Activated CD8-positive, alpha-beta T cell treated with anti-CD3 and anti-CD28 coated beads for 36 hours (primary cell): ENCODE measurements around the gene PARVB. TPM values are rescaled to one million over a fixed set of nuclear protein-coding genes. Genes with fewer than 3 reads are reported as not detected.

ENCODE experiments used
- ATAC-seq: fragments of 200-7000 bp; cut with Tn5 transposase; one replicate; pipeline ENCODE4 v1.10.0; 2021; ENCODE audit warnings: mild to moderate bottlenecking, moderate library complexity
- CTCF ChIA-PET: fragments of 350-600 bp; sonication (Branson Sonifier 250); formaldehyde crosslinking; loops from one replicate; lab custom pipeline; 2021; ENCODE audit warnings: antibody characterized with exemption; lab: Charles Lee
- POLR2A ChIA-PET: fragments of 350-600 bp; sonication (Branson Sonifier 250); formaldehyde crosslinking; loops from one replicate; lab custom pipeline; 2021; ENCODE audit warnings: antibody characterized with exemption; lab: Charles Lee
- DNase-seq: peaks from one replicate; pipeline ENCODE4 v3.0.0-alpha.2; 2020
- H3K27ac Mint-ChIP-seq: one replicate; pipeline ENCODE4 v1.8.0; 2021; ENCODE audit warnings: mild to moderate bottlenecking, mixed read lengths
- H3K27me3 Mint-ChIP-seq: one replicate; pipeline ENCODE4 v1.8.0; 2021; ENCODE audit warnings: mixed read lengths
- H3K36me3 Mint-ChIP-seq: one replicate; pipeline ENCODE4 v1.8.0; 2021; ENCODE audit warnings: low read depth, mixed read lengths
- H3K4me1 Mint-ChIP-seq: one replicate; pipeline ENCODE4 v1.8.0; 2021; ENCODE audit warnings: low read depth, mixed read lengths
- H3K4me3 Mint-ChIP-seq: one replicate; pipeline ENCODE4 v1.8.0; 2021; ENCODE audit warnings: mild to moderate bottlenecking, moderate library complexity, mixed read lengths
- H3K9me3 Mint-ChIP-seq: one replicate; pipeline ENCODE4 v1.8.0; 2021; ENCODE audit warnings: mixed read lengths
- intact Hi-C: fragments of 100-400 bp; cut with micrococcal nuclease; formaldehyde crosslinking; loops from one replicate; pipeline ENCODE4 v1.10.0; 2022
- total RNA-seq, 2 experiments: library from RNA; stranded (reverse); gene quantifications; one replicate each; pipeline ENCODE4 v1.2.3, GENCODE V29; 2021
- TF ChIP-seq, protein P1 (sequence below): fragments of 200-600 bp; IDR thresholded peaks from one replicate; pipeline ENCODE4 v1.8.0; 2022; ENCODE audit warnings: antibody characterized with exemption, mild to moderate bottlenecking

PARVB gene
- total RNA-seq, 2 experiments from 2014 or later = 71.0 to 73.1 TPM

DNA sequence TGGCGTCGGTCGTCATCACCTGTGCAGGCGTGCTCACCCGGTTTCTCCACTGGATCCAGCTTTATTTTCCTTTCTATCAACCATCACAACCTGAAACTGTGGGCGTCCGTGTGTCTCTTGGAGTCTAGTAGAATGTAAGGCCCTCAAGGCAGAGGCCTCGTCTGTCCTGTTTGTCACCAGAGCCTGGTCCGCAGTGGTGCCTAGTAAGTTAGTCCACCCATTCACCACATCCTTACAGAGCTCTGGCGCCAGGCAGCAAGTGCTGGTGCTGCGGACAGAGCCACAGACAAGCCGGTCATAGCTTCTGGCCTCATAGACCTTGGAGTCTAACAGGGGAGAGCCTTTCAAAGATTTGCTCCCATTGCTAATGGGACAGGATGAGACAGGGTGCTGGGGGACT lies 92.2 kb downstream of the PARVB start:
- intact Hi-C loops = no loop called here
- Mint-ChIP-seq H3K36me3 (peaks cover 1% of the 10 kb centered on the region), H3K4me3 (no peak overlapping the region), H3K4me1 (no peaks in the 10 kb centered on the region), H3K27me3 (no peaks in the 10 kb centered on the region), H3K27ac (peak overlapping the region; percentile 10), H3K9me3 (no peaks in the 10 kb centered on the region)
- ATAC-seq (no peak), DNase-seq (no peak)
- TF ChIP-seq, protein P1, sequence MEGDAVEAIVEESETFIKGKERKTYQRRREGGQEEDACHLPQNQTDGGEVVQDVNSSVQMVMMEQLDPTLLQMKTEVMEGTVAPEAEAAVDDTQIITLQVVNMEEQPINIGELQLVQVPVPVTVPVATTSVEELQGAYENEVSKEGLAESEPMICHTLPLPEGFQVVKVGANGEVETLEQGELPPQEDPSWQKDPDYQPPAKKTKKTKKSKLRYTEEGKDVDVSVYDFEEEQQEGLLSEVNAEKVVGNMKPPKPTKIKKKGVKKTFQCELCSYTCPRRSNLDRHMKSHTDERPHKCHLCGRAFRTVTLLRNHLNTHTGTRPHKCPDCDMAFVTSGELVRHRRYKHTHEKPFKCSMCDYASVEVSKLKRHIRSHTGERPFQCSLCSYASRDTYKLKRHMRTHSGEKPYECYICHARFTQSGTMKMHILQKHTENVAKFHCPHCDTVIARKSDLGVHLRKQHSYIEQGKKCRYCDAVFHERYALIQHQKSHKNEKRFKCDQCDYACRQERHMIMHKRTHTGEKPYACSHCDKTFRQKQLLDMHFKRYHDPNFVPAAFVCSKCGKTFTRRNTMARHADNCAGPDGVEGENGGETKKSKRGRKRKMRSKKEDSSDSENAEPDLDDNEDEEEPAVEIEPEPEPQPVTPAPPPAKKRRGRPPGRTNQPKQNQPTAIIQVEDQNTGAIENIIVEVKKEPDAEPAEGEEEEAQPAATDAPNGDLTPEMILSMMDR = no peak
- ChIA-PET CTCF (no interaction called here), POLR2A (no interaction called here)

DNA sequence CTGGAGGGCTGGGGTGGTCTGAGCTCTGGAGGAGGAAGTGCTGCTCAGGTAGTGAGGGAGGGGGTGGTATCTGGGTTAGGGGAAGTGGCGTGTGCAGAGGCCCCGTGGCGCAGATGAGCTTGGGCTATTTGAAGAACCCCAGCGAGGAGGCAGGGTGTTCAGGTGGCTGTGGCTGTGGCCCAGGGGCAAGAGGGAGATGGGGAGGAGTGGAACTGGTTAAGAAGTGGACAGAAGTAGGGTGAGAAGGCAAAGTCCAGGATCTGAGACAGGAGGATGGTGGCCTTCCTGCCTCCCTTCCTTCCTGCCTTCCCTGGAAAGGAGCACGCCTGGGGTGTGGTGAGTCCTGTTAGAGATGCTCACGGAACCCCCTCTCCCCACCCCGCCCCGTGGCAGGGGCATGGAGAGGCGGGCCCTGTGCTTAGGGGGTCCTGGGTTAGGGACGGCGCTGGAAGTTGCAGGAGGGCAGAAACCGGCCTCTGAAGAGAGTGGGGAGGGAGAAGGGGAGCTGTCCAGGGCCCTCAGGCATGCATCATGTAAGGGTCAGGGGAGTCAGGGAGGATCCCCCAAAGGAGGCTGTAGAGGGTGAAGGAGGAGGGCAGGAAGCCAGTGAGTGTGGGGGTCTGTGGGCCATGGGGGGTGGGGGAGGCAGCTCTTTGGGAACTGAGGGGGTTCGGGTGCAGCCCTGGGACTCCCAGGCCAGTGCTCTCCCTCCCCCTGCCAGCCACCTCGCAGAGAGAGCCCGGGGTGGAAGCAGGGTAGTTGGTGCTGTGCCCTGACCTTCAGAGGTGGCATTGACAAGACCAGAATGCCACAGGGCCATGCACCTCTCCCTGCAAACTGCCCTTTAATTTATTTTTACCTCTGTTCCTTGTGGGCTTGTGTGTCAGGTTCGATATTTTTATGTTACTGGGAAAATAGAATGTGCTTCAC lies 92.9 kb downstream of the PARVB start:
- no peak overlapping the region for H3K4me3 Mint-ChIP-seq
- no peak for ATAC-seq
- POLR2A ChIA-PET = no interaction called here
- no peaks in the 10 kb centered on the region for H3K27me3 Mint-ChIP-seq
- intact Hi-C loops = no loop called here
- no peaks in the 10 kb centered on the region for H3K4me1 Mint-ChIP-seq
- H3K27ac Mint-ChIP-seq = no peak overlapping the region
- H3K9me3 Mint-ChIP-seq = no peaks in the 10 kb centered on the region
- no peak for DNase-seq
- H3K36me3 Mint-ChIP-seq = peaks cover 1% of the 10 kb centered on the region
- TF ChIP-seq, protein P1 = no peak
- CTCF ChIA-PET = no interaction called here

DNA sequence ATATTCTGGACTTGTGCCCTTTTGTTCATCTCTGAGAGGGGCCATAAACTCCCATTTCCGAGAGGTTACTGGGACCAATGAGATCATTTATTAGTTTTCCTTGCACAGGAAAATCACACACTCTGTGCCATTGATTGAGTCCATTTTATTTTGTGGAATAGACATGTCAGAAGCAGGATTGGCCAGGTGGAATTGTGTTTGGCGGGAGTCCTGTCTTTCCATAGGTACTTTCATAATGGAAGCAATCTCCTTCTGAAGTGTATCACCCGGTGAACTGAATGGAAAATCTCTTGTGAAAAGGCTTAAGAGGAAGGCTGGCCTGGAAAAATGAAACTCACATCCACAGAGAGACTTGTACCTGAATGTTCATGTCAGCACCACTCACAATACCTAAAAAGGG lies 93.6 kb downstream of the PARVB start:
- no peak for DNase-seq
- H3K9me3 Mint-ChIP-seq = no peaks in the 10 kb centered on the region
- no peaks in the 10 kb centered on the region for H3K4me1 Mint-ChIP-seq
- ChIA-PET CTCF (no interaction called here), POLR2A (no interaction called here)
- no peak for ATAC-seq
- peaks cover 4% of the 10 kb centered on the region for H3K36me3 Mint-ChIP-seq
- H3K27me3 Mint-ChIP-seq = no peaks in the 10 kb centered on the region
- TF ChIP-seq, protein P1 = no peak
- no peak overlapping the region for H3K27ac Mint-ChIP-seq
- no peak overlapping the region for H3K4me3 Mint-ChIP-seq
- intact Hi-C loops = no loop called here

DNA sequence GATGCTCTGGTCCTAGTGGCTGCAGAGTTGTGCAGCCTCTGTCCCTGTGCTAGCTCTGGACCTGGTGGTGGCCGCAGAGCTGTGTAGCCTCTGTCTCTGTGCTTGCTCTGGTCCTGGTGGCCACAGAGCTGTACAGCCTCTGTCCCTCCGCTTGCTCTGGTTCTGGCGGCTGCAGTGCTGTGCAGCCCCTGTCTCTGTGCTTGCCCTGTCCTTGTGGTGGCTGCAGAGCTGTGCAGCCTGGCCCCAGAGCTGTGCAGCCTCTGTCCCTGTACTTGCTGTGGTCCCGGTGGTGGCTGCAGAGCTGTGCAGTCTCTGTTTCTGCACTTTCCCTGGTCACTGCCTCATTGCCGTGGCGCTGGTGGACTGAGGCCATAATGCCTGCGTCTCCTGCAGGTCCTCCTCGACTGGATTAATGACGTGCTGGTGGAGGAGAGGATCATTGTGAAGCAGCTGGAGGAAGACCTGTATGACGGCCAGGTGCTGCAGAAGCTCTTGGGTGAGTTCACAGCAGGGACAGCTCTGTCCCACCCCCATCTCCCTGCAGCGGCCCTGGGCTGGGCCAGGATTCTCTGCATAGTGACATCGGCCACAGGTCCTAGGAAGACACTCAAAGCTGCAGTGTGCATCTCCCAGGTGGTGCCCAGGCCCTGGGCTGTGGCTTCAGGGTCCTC lies 94.7 kb downstream of the PARVB start:
- Mint-ChIP-seq H3K4me1 (no peaks in the 10 kb centered on the region), H3K27ac (no peak overlapping the region), H3K9me3 (no peaks in the 10 kb centered on the region), H3K27me3 (no peaks in the 10 kb centered on the region), H3K4me3 (no peak overlapping the region), H3K36me3 (peaks cover 9% of the 10 kb centered on the region)
- ATAC-seq (no peak), DNase-seq (no peak)
- CTCF ChIA-PET = interaction anchor here (0.7 kb wide), 1 partner anchor 13 kb away, joined by 3 read pairs; no protein-coding TSS in a partner anchor
- POLR2A ChIA-PET = no interaction called here
- intact Hi-C loops = no loop called here
- TF ChIP-seq, protein P1 = no peak
